Breast epithelium (tissue), 4 donors: Measurements from ENCODE around the gene ORAI2. TPM values are rescaled to one million over a fixed set of nuclear protein-coding genes. Genes with fewer than 3 reads are reported as not detected.

Experiments used
- DNase-seq, 2 donors: peaks; one replicate each; pipeline ENCODE4 v3.0.0-alpha.2; 2019; ENCODE audit warnings: low spot score in 2 of 2
- H3K27ac ChIP-seq, 2 donors: fragments of 200-600 bp; sonication (generic) in 1 of 2; one replicate each; pipeline ENCODE4 v1.5.1; 2016 to 2019; ENCODE audit warnings: mild to moderate bottlenecking in 1 of 2
- H3K27me3 ChIP-seq, 2 donors: fragments of 200-600 bp; sonication (generic) in 1 of 2; one replicate each; pipeline versions ENCODE4 v1.5.1 to v1.6.0; 2017 to 2019; ENCODE audit warnings: control low read depth in 1 of 2, mild to moderate bottlenecking in 1 of 2
- H3K36me3 ChIP-seq: fragments of 200-600 bp; one replicate; pipeline ENCODE4 v1.5.1; 2019
- H3K4me1 ChIP-seq, 2 donors: fragments of 200-600 bp; sonication (generic); one replicate each; pipeline ENCODE4 v1.5.1; 2016 to 2019; ENCODE audit warnings: control low read depth in 1 of 2
- H3K4me3 ChIP-seq, 3 donors: fragments of 200-600 bp; sonication (generic); 1 replicate in 2 of 3; 2 replicates in 1 of 3; pipeline ENCODE4 v1.5.1; 2016 to 2019; ENCODE audit warnings: mild to moderate bottlenecking in 3 of 3, moderate library complexity in 2 of 3
- H3K9me3 ChIP-seq, 2 donors: fragments of 200-600 bp; sonication (generic) in 1 of 2; one replicate each; pipeline ENCODE4 v1.5.1; 2016 to 2019; ENCODE audit warnings: control low read depth in 1 of 2
- POLR2A ChIP-seq: fragments of 450-650 bp; IDR thresholded peaks from one replicate; pipeline ENCODE4 v1.6.1; 2016; ENCODE audit warnings: antibody characterized with exemption, mild to moderate bottlenecking, moderate library complexity
- POLR2AphosphoS5 ChIP-seq, 3 donors: sonication (generic); formaldehyde crosslinking; IDR thresholded peaks; one replicate each; pipeline ENCODE4 v1.6.1; 2017; ENCODE audit warnings: antibody characterized with exemption in 3 of 3
- intact Hi-C: fragments of 100-400 bp; cut with DNase I; formaldehyde crosslinking; loops from one replicate; pipeline ENCODE4 v1.15.1; 2023; ENCODE audit warnings: low total_unique reads
- total RNA-seq, 3 donors: library from RNA; depleted of rRNA; stranded (reverse); fragments of >200 nt; gene quantifications; one replicate each; pipeline ENCODE4 v1.1.0, GENCODE V29; 2016
- TF ChIP-seq, protein P1 (sequence below), 3 donors: fragments of 450-650 bp; IDR thresholded peaks; one replicate each; pipeline ENCODE4 v1.5.1; 2016 to 2017; ENCODE audit warnings: antibody characterized with exemption in 3 of 3, mild to moderate bottlenecking in 3 of 3, moderate library complexity in 3 of 3

The ORAI2 gene
- total RNA-seq, 3 donors from 2014 or later, result 8.3 to 24.9 (median 18.1) TPM

DNA sequence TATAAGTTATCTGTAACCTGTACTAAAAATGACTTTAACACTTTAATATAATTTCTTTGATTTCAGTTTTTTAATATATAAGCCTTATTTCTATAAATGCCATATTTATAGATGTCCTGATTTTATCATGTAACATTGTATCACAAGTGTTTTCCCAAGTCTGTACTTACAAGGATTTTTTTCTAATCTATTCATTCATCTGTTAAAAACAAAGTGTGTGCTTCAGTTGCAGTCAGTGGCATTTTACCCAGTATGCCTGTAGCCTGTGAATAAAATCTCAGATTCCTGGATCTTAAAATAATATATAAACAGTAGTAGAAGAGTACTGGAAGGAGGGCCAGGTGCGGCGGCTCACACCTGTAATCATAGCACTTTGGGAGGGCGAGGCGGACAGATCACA, 19.8 kb upstream of the ORAI2 start:
- H3K9me3 ChIP-seq, result peaks cover 0 to 4% of the 10 kb centered on the region in 2 donors
- intact Hi-C loops, result no loop called here
- DNase-seq, result no peak
- no peak overlapping the region for H3K4me3 ChIP-seq
- H3K27me3 ChIP-seq, result no peaks in the 10 kb centered on the region
- TF ChIP-seq POLR2AphosphoS5 (IDR thresholded peaks at IDR 0.05) (no peak), POLR2A (no peak)
- TF ChIP-seq, protein P1, sequence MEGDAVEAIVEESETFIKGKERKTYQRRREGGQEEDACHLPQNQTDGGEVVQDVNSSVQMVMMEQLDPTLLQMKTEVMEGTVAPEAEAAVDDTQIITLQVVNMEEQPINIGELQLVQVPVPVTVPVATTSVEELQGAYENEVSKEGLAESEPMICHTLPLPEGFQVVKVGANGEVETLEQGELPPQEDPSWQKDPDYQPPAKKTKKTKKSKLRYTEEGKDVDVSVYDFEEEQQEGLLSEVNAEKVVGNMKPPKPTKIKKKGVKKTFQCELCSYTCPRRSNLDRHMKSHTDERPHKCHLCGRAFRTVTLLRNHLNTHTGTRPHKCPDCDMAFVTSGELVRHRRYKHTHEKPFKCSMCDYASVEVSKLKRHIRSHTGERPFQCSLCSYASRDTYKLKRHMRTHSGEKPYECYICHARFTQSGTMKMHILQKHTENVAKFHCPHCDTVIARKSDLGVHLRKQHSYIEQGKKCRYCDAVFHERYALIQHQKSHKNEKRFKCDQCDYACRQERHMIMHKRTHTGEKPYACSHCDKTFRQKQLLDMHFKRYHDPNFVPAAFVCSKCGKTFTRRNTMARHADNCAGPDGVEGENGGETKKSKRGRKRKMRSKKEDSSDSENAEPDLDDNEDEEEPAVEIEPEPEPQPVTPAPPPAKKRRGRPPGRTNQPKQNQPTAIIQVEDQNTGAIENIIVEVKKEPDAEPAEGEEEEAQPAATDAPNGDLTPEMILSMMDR (IDR thresholded peaks at IDR 0.05), result no peak
- no peaks in the 10 kb centered on the region for H3K36me3 ChIP-seq
- no peak overlapping the region for H3K27ac ChIP-seq
- no peaks in the 10 kb centered on the region for H3K4me1 ChIP-seq

DNA sequence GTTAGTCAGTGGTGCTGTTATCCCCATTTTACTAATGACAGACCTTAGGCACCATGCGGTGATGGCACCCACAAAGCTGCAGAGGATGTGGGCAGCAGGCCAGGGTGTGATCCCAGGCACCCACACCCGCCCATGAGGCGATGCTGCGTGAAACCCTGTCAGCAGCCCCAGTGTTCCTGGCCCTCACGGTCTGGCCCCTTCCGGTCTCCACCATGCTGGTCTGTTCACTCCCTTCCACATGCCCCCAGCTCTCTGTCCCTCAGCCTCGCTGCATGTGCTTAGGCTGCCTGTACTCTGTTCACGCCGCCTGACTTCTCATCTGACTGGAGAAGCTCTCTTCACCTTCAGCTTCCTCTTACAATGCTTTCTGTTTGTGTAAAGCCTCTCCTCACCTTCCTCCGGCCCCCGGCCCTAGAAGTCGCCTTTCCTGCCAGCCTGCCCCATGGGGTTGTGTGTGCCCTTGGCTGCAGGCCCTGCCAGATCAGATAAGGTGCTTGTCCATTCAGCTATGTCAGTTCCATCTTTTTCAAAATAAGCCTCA, 17.6 kb upstream of the ORAI2 start:
- no peak for DNase-seq
- intact Hi-C loops, result no loop called here

DNA sequence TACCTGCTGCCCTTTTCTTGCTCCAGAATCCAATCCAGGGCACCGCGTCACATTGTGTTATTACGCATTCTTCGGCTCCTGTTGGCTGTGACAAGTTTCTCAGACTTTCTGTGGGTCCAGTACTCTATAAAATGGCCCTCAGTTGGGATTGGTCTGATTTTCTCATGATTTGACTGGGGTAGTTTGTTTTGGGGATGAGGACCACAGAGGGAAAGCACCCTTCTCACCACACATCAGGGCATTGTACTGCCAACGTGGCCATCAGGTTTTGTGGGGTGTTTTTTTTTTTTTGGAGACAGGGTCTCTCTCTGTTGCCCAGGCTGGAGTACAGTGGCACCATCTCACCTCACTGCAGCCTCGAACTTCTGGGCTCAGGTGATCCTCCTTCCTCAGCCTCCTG, 17.0 kb upstream of the ORAI2 start:
- Histone ChIP-seq H3K9me3 (no peaks in the 10 kb centered on the region), H3K4me3 (no peak overlapping the region), H3K36me3 (no peaks in the 10 kb centered on the region), H3K27me3 (no peaks in the 10 kb centered on the region), H3K4me1 (no peaks in the 10 kb centered on the region), H3K27ac (no peak overlapping the region)
- DNase-seq, result no peak
- TF ChIP-seq POLR2AphosphoS5 (IDR thresholded peaks at IDR 0.05) (no peak), POLR2A (no peak)
- TF ChIP-seq, protein P1 (IDR thresholded peaks at IDR 0.05), result no peak
- intact Hi-C loops, result no loop called here

More for the DNA sequence above, 17.6 kb upstream of the ORAI2 start:
- Histone ChIP-seq H3K4me1 (no peaks in the 10 kb centered on the region), H3K36me3 (no peaks in the 10 kb centered on the region), H3K4me3 (no peak overlapping the region), H3K27me3 (no peaks in the 10 kb centered on the region), H3K27ac (peak overlapping the region in 1 of 2 donors; percentile 8), H3K9me3 (no peaks in the 10 kb centered on the region)
- TF ChIP-seq, protein P1 (IDR thresholded peaks at IDR 0.05), result no peak
- TF ChIP-seq POLR2A (no peak), POLR2AphosphoS5 (IDR thresholded peaks at IDR 0.05) (no peak)

DNA sequence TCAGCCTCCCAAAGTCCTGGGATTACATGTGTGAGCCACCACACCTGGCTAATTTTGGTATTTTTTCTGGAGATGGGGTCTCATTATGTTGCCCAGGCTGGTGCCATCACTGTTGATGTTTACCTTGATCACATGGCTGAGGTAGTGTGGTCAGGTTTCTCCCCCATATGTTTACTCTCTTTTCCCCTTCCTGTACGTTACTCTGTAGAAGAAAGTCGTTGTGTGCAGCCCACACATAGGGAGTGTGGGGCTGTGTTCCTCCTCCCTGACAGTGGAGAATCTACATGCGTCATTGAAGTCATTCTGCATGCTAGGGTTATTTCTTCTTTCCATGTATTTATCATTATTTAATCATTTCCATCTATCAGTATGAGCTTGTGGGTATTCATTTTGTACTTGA, 16.3 kb upstream of the ORAI2 start:
- TF ChIP-seq, protein P1 (IDR thresholded peaks at IDR 0.05), result no peak
- TF ChIP-seq POLR2A (no peak), POLR2AphosphoS5 (IDR thresholded peaks at IDR 0.05) (no peak)
- H3K4me1 ChIP-seq, result no peaks in the 10 kb centered on the region
- H3K27ac ChIP-seq, result no peak overlapping the region
- no peaks in the 10 kb centered on the region for H3K27me3 ChIP-seq
- H3K9me3 ChIP-seq, result no peaks in the 10 kb centered on the region
- intact Hi-C loops, result no loop called here
- no peaks in the 10 kb centered on the region for H3K36me3 ChIP-seq
- no peak for DNase-seq
- H3K4me3 ChIP-seq, result no peak overlapping the region

DNA sequence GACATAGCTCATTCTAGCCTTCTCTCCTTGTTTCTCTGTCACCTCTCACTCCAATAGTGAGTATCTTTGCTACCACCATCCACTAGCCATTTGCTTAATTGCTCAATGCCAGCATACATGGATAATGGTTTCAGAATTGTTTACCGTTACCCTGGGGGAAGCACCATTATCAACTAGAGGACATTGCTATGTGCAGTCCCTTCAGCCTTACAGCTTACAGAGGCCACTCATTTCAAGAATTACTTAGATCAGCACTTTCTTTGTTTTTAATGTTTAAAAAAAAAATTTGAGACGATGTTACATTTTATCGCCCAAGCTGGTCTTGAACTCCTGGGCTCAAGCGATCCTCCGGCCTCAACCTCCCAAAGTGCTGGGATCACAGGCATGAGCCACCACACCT, 14.8 kb upstream of the ORAI2 start:
- no peak for DNase-seq
- no peak for TF ChIP-seq POLR2AphosphoS5 (IDR thresholded peaks at IDR 0.05)
- TF ChIP-seq, protein P1 (IDR thresholded peaks at IDR 0.05), result no peak
- no peak for TF ChIP-seq POLR2A
- H3K4me3 ChIP-seq, result no peak overlapping the region
- no peaks in the 10 kb centered on the region for H3K27me3 ChIP-seq
- H3K4me1 ChIP-seq, result no peaks in the 10 kb centered on the region
- H3K36me3 ChIP-seq, result no peaks in the 10 kb centered on the region
- H3K9me3 ChIP-seq, result no peaks in the 10 kb centered on the region
- H3K27ac ChIP-seq, result no peak overlapping the region
- intact Hi-C loops, result no loop called here
